Endothelial cell of umbilical vein (primary cell): Measurements from ENCODE around the gene CRELD2. TPM values are rescaled to one million over a fixed set of nuclear protein-coding genes. Genes with fewer than 3 reads are reported as not detected.
A peak's percentile ranks its signal among the peaks of the same experiment; 100 is the strongest.

Source experiments
- BruUV-seq: library from RNA; stranded (reverse); fragments of 400-500 nt; replicated peaks from 2 replicates; lab custom pipeline; 2021; lab: Mats Ljungman, UMichigan
- CTCF ChIA-PET: fragments of 300-600, 350-600 bp; sonication (Branson Sonifier 250); formaldehyde crosslinking; loops from one replicate; lab custom pipeline; 2021; ENCODE audit warnings: antibody characterized with exemption, inconsistent platforms; lab: Charles Lee
- POLR2A ChIA-PET: fragments of 300-600, 350-600 bp; sonication (Branson Sonifier 250); formaldehyde crosslinking; loops from one replicate; lab custom pipeline; 2021; ENCODE audit warnings: antibody characterized with exemption, inconsistent platforms; lab: Charles Lee
- DNase-seq: peaks from one replicate; pipeline ENCODE4 v3.0.0-alpha.2; 2011; ENCODE audit warnings: low read depth, low spot score
- FAIRE-seq: peaks from 2 replicates; lab custom pipeline; 2011; peaks lifted over from hg19 to GRCh38; lab: Jason Lieb, UNC
- H2AFZ ChIP-seq: 2 replicates; pipeline ENCODE4 v1.6.0; 2012; ENCODE audit warnings: low read depth, low read length, control low read depth, inconsistent platforms
- H3K27ac ChIP-seq: 2 replicates; pipeline ENCODE4 v1.5.1; 2011; ENCODE audit warnings: low read depth, mild to moderate bottlenecking, control low read depth, low read length, moderate library complexity; ENCODE audit not compliant: insufficient read depth
- H3K27me3 ChIP-seq, 2 experiments: 2 replicates each; pipeline versions ENCODE4 v1.6.0 to v1.6.1; 2011; ENCODE audit warnings: low read length in 2 of 2, mixed read lengths in 1 of 2; ENCODE audit not compliant: control insufficient read depth in 2 of 2, insufficient read depth in 2 of 2
- H3K36me3 ChIP-seq, 2 experiments: 2 replicates in 1 of 2; 3 replicates in 1 of 2; pipeline ENCODE4 v1.5.1; 2011; ENCODE audit warnings: low read length in 2 of 2, mild to moderate bottlenecking in 1 of 2, moderate library complexity in 1 of 2; ENCODE audit not compliant: control insufficient read depth in 2 of 2, insufficient read depth in 2 of 2; ENCODE audit errors: extremely low read depth in 1 of 2
- H3K4me1 ChIP-seq: 3 replicates; pipeline ENCODE4 v1.5.1; 2011; ENCODE audit warnings: mild to moderate bottlenecking, low read length; ENCODE audit not compliant: control insufficient read depth, insufficient read depth; ENCODE audit errors: extremely low read depth
- H3K4me2 ChIP-seq: 2 replicates; pipeline ENCODE4 v1.6.1; 2011; ENCODE audit warnings: low read length, control low read depth, mixed read lengths; ENCODE audit not compliant: insufficient read depth
- H3K4me3 ChIP-seq, 3 experiments: fragments of 200-600 bp in 1 of 3; sonication (generic), shearing (Covaris generic) in 1 of 3; replicated peaks in 1 of 3; 2 replicates each; pipeline ENCODE4 v1.5.1; 2011 to 2016; ENCODE audit warnings: control low read depth in 3 of 3, low read length in 3 of 3, mild to moderate bottlenecking in 2 of 3, inconsistent platforms in 1 of 3, low read depth in 1 of 3, moderate library complexity in 1 of 3; ENCODE audit not compliant: insufficient read depth in 1 of 3
- H3K79me2 ChIP-seq: 2 replicates; pipeline ENCODE4 v1.6.0; 2012; ENCODE audit warnings: low read length, inconsistent platforms; ENCODE audit not compliant: control insufficient read depth, insufficient read depth
- H3K9ac ChIP-seq: replicated peaks from 2 replicates; pipeline ENCODE3; 2011; ENCODE audit warnings: low read length, control low read depth; ENCODE audit not compliant: insufficient read depth; ENCODE audit errors: extremely low read depth
- H3K9me1 ChIP-seq: replicated peaks from 3 replicates; pipeline ENCODE4 v1.6.0; 2011; ENCODE audit warnings: mild to moderate bottlenecking, low read length; ENCODE audit not compliant: control insufficient read depth, insufficient read depth; ENCODE audit errors: extremely low read depth
- H3K9me3 ChIP-seq: replicated peaks from 2 replicates; pipeline ENCODE4 v1.5.1; 2012; ENCODE audit warnings: low read length, inconsistent platforms; ENCODE audit not compliant: control insufficient read depth, insufficient read depth
- H4K20me1 ChIP-seq: replicated peaks from 2 replicates; pipeline ENCODE3; 2011; ENCODE audit warnings: mild to moderate bottlenecking, low read length; ENCODE audit not compliant: control insufficient read depth, insufficient read depth; ENCODE audit errors: extremely low read depth
- GATA2 ChIP-seq: IDR thresholded peaks from 2 replicates; pipeline ENCODE4 v1.7.0; 2011; ENCODE audit warnings: low read depth, mild to moderate bottlenecking, moderate library complexity, mixed read lengths, low read length; ENCODE audit not compliant: insufficient read length, insufficient read depth
- JUN ChIP-seq: IDR thresholded peaks from 2 replicates; pipeline ENCODE4 v1.6.1; 2011; ENCODE audit warnings: borderline replicate concordance, low read depth; ENCODE audit not compliant: insufficient read length, insufficient read depth
- POLR2A ChIP-seq: IDR thresholded peaks from 2 replicates; pipeline ENCODE4 v1.6.1; 2012; ENCODE audit warnings: low read depth, mild to moderate bottlenecking, control low read depth, low read length
- POLR2AphosphoS5 ChIP-seq: IDR thresholded peaks from 2 replicates; pipeline ENCODE4 v1.6.1; 2012; ENCODE audit warnings: low read depth, mild to moderate bottlenecking, control low read depth, low read length, moderate library complexity; ENCODE audit not compliant: insufficient read depth
- dilution Hi-C: fragments of 300-500 bp; cut with MboI; formaldehyde crosslinking; loops from one replicate; pipeline ENCODE4 v1.15.0; 2019; ENCODE audit warnings: low sequenced_read_pairs; ENCODE audit not compliant: extremely low pct_ligation_motif_present
- intact Hi-C: fragments of 100-400 bp; cut with micrococcal nuclease; formaldehyde crosslinking; loops from one replicate; pipeline ENCODE4 v1.10.0; 2022
- polyA plus RNA-seq, 4 experiments: library from polyadenylated mRNA; depleted of rRNA in 3 of 4; stranded (reverse) in 3 of 4; unstranded in 1 of 4; fragments of >200 nt; gene quantifications; 2 replicates each; pipeline versions ENCODE4 v1.2.1 to v1.2.3, GENCODE V29; 2011 to 2012; ENCODE audit warnings: missing spikeins in 1 of 4
- total RNA-seq: library from RNA; stranded (reverse); gene quantifications from 2 replicates; pipeline ENCODE4 v1.2.3, GENCODE V29; 2021

The CRELD2 gene
- total and polyA plus RNA-seq, 2 donors (not counting 3 experiments of a cell fraction or from before 2014, with no cell fraction given), result 71.0 to 86.3 TPM

- intact Hi-C loops, result no loop called here
- dilution Hi-C loops, result no loop called here
- Histone ChIP-seq H4K20me1 (no peaks in the 10 kb centered on the region), H3K27ac (no peak overlapping the region), H3K9ac (peak overlapping the region; percentile 94), H3K4me1 (peaks cover 22% of the 10 kb centered on the region), H3K27me3 (no peaks in the 10 kb centered on the region), H3K4me3 (peak overlapping the region in 2 of 3 experiments; percentile 64 to 80), H3K79me2 (peaks cover 47% of the 10 kb centered on the region), H3K9me1 (no peaks in the 10 kb centered on the region), H3K36me3 (peaks cover 19 to 34% of the 10 kb centered on the region in 2 experiments), H2AFZ (no peak overlapping the region), H3K4me2 (peak overlapping the region; percentile 64), H3K9me3 (no peaks in the 10 kb centered on the region)
- ChIA-PET POLR2A (no interaction called here), CTCF (no interaction called here)
- DNase-seq (no peak), FAIRE-seq (no peak)
- TF ChIP-seq POLR2AphosphoS5 (peak; percentile 13), GATA2 (no peak), POLR2A (peak; percentile 50)
- no TSS peak for BruUV-seq
These were observed 46.0 kb downstream of the CRELD2 start for GRCh38 chr22:49964136-49965090.

GRCh38 chr22:49965091-49966040, 46.9 kb downstream of the CRELD2 start:
- H3K9me3 ChIP-seq, result no peaks in the 10 kb centered on the region
- ChIA-PET CTCF (interaction anchor here (0.9 kb wide), 1 partner anchor 47 kb away, joined by 3 read pairs; the partner anchor contains the start of genes ALG12 and CRELD2), POLR2A (interaction anchor here (1.0 kb wide), 1 partner anchor 26 kb away, joined by 3 read pairs; no protein-coding TSS in a partner anchor)
- H3K4me3 ChIP-seq, result peak overlapping the region in 1 of 3 experiments; percentile 80
- no peaks in the 10 kb centered on the region for H4K20me1 ChIP-seq
- H3K27ac ChIP-seq, result no peak overlapping the region
- no peak overlapping the region for H3K9ac ChIP-seq
- peaks cover 16% of the 10 kb centered on the region for H3K4me1 ChIP-seq
- peaks cover 19 to 34% of the 10 kb centered on the region in 2 experiments for H3K36me3 ChIP-seq
- TF ChIP-seq JUN, result no peak
- TF ChIP-seq POLR2AphosphoS5, result peak; percentile 12
- TF ChIP-seq POLR2A, result peak; percentile 68
- DNase-seq (no peak), FAIRE-seq (peak; percentile 28)
- no peak overlapping the region for H3K4me2 ChIP-seq
- BruUV-seq, result no TSS peak
- dilution Hi-C loops (no loop called here), intact Hi-C loops (no loop called here)
- no peak overlapping the region for H2AFZ ChIP-seq
- H3K27me3 ChIP-seq, result no peaks in the 10 kb centered on the region
- H3K79me2 ChIP-seq, result peaks cover 47% of the 10 kb centered on the region
- no peaks in the 10 kb centered on the region for H3K9me1 ChIP-seq
